CD4-positive, alpha-beta T cell treated with Interleukin-6 for 4 hours (primary cell): Measurements from ENCODE around the gene SLC39A6.
A peak's percentile ranks its signal among the peaks of the same experiment; 100 is the strongest.
"Not testable (repeated sequence)": the region's sequence is repeated elsewhere in the genome, so short reads cannot be mapped to it uniquely, and the experiment has no call there.

Experiments used
- DNase-seq: peaks from one replicate; pipeline ENCODE4 v3.0.0-alpha.2; 2020; ENCODE audit warnings: mixed read lengths

The SLC39A6 gene

DNA sequence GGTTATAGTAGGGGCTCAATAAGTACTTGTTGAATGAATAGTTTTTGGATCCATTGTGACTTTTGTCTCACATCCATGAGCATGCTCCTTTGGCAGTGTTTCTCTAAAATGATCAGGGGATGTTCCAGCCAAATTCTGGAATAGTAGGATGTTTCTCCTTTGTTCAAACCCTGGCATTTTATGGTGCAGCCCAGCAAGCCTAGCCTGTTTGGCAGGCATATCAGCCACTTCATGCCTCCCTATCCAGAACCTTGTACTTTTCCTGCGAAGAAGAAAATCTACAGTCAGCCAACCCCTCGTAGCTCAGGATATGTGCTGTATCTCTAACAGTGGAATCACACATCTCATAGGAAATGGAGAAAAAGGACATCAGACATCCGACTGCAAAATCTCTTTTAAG lies 34.7 kb downstream of the SLC39A6 start:
- DNase-seq, result no peak

DNA sequence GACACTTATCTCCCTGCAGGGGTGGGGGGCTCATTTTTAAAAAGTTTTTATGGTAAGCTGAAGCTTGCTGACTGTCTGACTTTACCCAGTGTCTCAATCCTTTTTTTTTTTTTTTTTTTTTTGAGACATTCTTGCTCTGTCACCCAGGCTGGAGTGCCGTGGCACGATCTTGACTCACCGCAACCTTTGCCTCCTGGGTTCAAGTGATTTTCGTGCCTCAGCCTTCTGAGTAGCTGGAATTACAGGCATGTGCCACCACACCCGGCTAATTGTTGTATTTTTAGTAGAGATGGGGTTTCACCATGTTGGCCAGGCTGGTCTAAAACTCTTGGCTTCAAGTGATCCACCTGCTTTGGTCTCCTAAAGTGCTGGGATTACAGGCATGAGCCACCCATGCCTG lies 37.0 kb downstream of the SLC39A6 start:
- DNase-seq, result not testable (repeated sequence)

DNA sequence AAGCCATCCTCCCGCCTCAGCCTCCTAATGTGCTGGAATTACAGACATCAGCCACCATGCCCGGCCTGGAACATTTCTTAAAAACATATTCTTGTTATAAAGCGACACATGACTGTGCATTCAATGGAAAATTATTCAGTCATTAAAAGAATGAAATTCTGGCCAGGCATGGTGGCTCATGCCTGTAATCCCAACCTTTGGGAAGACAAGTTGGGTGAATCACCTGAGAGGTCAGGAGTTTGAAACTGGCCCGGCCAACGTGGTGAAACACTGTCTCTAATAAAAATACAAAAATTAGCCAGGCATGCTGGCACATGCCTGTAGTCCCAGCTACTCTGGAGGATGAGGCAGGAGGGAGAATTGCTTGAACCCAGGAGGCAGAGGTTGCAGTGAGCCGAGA lies 40.1 kb downstream of the SLC39A6 start:
- DNase-seq, result no peak

GRCh38 chr18:36088256-36088655 lies 40.9 kb downstream of the SLC39A6 start:
- no peak for DNase-seq

- no peak for DNase-seq
Measured at GRCh38 chr18:36086186-36086585, 43.0 kb downstream of the SLC39A6 start.

DNA sequence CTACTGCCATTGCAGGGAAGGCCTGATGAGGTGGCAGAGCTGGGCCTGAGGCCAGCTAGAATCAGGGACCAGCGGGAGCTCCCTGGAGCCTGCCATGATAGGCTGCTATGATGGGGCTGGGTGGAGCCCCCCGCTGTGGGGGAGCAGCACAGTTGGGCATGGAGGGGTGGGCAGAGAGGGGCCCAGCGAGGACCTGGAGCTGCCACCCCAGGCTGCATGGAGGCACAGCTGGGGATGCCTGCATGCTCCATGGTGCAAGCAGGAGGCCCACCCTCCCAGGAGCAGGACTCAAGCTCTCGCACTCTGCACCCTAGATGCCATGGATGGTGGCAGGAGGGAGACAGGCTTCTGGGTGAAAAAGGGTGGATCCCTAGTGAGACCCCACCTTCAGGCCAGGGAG lies 43.9 kb downstream of the SLC39A6 start:
- no peak for DNase-seq

DNA sequence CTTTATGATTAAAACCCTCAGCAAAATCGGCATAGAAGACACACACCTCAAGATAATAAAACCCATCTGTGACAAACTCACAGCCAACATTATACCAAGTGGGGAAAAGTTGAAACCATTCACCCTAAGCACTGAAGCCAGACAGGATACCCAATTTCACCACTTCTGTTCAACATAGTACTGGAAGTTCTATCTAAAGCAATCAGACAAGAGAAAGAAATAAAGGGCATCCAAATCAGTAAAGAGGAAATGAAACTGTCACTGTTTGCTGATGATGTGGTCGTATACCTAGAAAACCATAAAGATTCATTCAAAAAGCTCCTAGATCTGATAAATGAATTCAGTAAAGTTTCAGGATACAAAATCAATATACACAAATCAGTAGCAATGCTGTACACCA lies 45.4 kb downstream of the SLC39A6 start:
- no peak for DNase-seq

DNA sequence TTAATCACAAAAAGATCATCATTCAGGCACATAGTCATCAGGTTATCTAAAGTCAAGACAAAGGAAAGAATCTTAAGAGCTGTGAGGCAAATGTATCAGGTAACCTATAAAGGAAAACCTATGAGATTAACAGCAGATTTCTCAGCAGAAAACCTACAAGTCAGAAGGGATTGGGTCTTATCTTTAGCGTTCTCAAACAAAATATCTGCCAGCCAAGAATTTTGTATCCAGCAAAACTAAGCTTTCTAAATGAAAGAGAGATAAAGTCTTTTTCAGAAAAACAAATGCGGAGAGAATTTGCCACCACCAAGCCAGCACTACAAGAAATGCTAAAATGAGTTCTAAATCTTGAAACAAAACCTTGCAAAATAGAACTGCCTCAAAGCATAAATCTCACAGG lies 48.0 kb downstream of the SLC39A6 start:
- DNase-seq, result not testable (repeated sequence)

DNA sequence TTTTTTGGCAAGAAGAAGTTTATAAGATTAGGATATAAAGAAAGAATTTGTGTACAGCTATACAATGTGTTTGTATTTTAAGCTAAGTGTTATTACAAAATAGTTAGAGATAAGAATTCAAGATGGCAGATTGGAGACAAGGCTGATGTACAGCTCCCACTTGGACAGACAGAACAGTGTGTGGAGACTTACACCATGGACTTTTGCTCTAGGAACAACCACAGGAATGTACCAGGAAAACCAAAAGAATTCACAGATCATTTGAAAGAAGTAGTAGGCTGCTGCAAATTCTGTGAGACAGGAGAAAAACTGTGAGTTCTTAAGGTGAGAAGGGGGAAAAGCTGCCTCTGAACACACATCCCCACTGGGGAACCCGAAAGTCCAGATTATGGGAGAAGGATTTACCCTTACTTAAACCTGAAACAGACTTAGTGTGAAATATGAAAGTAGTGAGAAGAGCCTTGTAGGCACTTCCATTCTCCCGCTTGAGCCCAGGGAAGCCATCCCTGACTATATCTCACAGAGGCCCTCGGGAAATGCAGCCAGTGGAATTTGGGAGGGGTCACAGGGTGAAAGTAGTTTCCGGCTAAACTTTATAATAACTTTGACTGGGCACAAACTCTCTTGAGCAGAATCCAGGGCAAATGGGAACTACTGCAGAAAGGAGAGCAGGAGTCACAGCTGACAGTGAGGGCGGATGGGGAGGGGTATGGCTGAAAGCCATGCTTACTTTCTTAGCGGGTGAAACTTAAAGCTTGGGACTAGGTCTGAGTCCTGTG lies 50.2 kb downstream of the SLC39A6 start:
- DNase-seq, result no peak

DNA sequence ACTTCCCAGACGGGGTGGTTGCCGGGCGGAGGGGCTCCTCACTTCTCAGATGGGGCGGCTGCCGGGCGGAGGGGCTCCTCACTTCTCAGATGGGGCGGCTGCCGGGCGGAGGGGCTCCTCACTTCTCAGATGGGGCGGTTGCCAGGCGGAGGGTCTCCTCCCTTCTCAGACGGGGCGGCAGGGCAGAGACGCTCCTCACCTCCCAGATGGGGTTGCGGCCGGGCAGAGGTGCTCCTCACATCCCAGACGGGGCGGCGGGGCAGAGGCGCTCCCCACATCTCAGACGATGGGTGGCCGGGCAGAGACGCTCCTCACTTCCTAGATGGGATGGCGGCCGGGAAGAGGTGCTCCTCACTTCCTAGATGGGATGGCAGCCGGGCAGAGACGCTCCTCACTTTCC lies 51.4 kb downstream of the SLC39A6 start:
- DNase-seq, result not testable (repeated sequence)

DNA sequence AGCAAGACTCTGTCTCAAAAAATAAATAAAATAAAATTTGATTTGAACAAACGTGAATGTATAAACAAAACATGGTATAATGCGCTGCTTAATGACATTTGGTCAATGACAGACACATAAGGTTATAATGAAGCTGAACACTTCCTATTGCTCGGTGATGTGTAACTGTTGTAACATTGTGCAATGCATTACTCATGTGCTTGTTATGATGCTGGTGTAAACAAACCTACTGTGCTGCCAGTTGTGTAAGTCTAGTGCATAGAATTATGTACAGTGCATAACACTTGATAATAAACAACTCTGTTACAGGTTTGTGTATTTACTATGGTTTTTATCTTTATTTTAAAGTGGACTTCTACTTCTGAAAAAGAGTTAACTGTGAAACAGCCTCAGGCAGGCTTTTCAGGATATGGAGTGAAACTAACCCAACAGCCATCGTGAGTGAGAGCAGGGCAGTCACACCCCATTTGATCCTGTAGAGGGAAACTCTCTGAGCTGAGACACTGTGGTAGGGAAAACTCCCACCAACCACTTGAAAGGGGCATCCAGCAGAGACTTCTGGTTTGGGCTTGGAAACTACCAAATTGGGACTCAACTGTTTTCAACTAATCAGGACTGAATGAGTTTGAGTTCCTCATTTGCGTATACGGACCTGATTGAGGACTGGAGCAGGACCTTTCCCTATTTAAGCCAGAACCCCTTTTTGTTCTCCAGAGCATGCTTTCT lies 53.1 kb downstream of the SLC39A6 start:
- no peak for DNase-seq

DNA sequence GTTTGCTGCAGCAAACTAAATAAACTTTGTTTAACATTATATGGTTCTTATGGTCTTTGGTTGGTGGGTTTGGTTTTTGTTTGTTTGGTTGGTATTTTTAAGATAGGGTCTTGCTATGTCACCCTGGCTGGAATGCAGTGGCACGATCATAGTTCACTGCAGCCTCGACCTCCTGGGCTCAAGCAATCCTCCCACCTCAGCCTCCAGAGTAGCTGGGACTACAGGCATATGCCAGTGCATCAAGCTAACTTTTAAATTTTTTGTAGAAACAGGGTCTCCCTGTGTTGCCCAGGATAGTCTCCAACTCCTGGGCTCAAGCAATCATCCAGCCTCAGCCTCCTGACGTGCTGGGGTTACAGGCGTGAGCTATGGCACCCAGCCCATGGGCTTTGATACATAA lies 54.7 kb downstream of the SLC39A6 start:
- no peak for DNase-seq

GRCh38 chr18:36073676-36074075 lies 55.5 kb downstream of the SLC39A6 start:
- no peak for DNase-seq

DNA sequence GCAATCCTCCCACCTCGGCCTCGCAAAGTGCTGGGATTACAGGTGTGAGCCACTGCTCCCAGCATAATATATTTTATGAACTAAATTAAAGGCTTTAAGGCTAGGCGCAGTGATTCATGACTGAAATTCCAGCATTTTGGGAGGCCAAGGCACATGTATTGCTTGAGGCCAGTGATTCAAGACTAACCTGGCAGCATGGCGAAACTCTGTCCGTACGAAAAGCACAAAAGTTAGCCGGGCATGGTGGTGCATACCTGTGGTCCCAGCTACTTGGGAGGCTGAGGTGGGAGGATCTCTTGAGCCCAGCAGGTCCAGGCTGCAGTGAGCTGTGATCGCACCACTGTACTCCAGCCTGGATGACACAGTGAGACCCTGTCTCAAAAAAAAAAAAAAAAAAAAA lies 56.7 kb downstream of the SLC39A6 start:
- DNase-seq, result not testable (repeated sequence)

DNA sequence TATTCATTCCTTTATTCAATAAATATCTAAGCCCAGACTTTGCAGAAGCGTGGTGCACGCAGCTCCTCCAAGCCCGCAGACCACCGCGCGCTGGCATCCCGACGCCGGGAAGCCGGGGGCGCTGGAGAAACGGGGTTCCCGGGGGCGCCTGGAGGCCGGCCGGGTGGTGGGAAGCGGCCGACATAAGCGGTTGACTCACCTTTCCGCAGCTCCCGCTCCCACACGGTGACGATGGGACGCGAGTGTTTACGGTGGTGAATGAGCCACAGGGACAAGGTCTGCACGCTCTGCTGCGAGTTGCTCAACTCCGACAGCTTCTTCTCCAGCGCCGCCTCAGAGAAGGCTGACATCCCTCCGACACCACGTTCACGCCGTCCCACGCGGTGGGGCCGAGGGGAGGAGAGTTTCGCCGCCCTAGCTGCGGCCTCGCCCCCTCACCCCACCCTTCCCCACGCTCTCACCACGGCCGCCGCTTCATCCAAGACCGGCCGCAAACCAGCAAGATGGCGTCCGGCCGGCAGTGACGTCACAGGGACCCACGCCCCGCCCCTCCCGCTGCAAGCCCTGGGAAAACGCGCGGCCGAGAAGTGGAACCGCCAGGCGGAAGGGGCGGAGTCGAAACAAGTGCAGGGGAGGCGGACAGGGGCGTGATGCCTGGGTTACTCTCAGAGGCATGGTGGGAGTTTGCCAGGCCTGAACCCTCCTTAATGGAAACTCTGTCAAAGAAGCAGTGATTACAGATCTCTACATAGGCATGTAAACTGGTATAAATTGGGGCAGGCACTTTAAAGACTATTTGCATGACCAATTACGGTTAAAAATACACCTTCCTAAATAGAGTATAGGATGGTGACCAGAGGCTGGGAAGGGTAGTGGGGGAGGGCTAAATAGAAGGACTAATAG lies 61.8 kb downstream of the SLC39A6 start, which contains the start of gene RPRD1A:
Gene RPRD1A, minus strand, starts transcription at position 505 of the 903 bp plus-strand sequence. Its CDS starts 155 bp downstream, at position 350.
- peak; percentile 98 for DNase-seq

DNA sequence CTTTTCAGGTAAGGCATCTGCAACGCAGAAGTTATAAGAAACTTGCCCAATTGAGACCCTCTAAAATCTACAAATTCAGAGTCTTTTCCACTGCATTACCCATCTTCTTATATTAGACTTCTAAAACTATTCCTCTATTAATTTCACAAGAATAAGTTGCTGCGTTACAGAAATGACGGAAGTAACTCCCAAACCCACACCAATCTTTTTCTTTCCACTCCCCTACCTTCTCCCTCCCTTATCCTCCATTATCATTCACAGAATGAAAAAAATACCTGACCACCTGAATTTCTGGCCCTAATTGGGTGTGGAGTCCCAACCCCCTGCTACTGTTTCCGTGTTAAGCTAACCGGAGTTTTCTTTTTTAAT lies 62.5 kb downstream of the SLC39A6 start:
- DNase-seq, result no peak

- DNase-seq, result no peak
Measured at GRCh38 chr18:36066001-36066400, 63.1 kb downstream of the SLC39A6 start.

- not testable (repeated sequence) for DNase-seq
Measured at GRCh38 chr18:36064809-36065079, 64.4 kb downstream of the SLC39A6 start.

GRCh38 chr18:36064027-36064808 lies 64.9 kb downstream of the SLC39A6 start:
- DNase-seq, result no peak

DNA sequence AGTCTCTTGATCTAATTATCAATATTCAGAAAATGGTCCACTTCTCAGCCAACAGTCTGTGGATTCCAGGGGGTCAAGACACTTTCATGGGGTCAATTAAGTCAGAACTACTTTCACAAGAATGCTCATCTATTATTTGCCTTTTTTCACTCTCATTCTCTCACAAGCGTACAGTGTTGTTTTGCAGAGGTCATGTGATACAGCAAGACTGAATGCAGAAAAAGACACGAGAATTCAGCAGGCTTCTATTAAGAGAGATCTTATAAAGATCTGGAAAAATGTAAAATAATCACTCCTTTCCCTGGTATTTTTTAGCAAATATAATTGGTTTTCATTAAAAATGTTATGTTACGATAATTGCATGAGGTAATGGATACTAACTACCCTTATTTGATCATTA lies 70.5 kb downstream of the SLC39A6 start:
- no peak for DNase-seq
